Effector CD8-positive, alpha-beta T cell (primary cell): Measurements from ENCODE around the gene MAST2.

ENCODE experiments used
- DNase-seq: peaks from one replicate; lab custom pipeline; 2025; lab: John Stamatoyannopoulos, UW

Gene MAST2

DNA sequence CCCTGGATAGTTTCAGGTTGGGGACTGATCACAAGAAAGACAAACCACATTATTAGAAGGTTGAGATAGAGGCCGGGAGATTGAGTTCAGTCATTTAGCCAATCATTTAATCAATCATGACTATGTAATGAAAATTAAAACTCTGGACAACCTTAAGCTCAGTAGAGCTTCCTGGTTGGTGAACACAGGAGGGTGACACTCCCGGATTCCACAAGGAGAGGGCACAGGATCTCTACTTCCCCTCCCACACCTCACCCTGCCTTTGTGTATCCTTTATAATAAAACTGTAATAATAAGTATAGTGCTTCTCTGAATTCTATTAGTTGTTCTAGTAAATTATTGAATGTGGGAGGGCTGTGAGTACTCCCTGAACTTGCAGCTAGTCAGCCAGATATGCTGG is 178.9 kb downstream of the MAST2 start:
- no peak for DNase-seq

DNA sequence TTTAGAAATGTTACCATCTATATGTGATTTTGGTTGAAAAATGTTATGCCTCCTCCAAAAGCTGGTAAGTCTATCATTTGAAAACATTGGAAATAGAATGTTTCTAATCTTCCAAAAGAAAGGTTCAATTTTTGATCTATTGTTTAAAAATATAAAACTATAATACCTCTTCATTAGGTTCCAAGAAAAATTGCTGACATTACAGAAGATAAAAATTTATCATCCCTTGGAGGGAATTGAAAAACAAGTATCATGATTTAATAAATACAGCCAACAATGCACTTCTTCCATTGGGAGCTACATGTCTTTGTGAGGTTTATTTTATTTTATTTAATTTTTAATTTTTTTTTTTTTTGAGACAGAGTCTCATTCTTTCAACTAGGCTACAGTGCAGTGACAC is 180.6 kb downstream of the MAST2 start:
- no peak for DNase-seq

DNA sequence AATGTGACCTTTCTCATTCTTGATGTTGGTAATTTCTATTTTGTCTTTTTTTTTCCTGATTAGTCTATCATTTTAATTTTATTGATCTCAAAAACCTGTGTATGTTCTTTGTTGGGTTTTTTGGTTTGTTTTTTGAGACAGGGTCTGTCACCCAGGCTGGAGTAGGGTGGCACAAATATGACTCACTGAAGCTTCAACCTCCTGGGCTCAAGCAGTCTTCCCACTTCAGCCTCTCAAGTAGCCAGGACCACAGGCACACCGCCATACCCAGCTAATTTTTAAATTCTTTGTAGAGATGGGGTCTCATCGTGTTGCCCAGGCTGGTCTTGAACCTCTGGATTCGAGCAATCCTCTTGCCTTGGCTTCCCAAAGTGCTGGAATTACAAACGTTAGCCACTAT is 183.8 kb downstream of the MAST2 start:
- DNase-seq: no peak

DNA sequence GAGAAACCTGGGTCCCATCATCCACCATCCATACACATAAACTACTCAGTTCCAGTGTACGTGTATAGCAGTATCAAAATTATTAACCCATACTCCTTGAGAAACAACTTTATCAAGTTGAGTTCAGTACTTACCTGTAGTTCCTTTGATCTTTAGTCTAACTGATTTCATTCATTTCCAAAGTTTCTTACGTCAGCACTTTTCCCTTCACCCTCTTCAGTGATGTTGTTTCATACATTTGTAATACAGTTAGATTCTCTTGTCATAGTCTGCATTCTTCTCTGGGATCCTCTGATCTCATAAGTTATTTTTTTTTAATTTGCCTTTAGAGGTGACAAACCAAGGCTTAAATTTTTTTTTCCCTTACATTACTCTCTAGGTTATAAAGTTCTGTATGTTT is 185.8 kb downstream of the MAST2 start:
- no peak for DNase-seq

DNA sequence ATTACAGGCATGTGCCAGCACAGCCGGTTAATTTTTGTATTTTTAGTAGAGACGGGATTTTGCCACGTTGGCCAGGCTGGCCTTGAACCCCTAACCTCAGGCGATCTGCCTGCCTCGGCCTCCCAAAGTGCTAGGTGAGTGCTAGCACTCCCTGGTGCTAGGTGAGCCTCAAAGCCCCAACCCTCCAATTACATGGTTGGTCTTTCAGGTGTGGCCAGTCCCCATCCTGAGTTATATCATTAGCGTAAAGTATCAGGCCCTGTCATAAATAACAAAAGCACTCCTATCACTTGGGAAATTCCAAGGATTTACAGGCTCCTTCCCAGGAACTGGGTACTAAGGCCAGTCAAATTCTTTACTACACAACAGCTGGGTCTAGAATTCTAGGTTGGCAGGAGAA is 191.0 kb downstream of the MAST2 start:
- DNase-seq: no peak

DNA sequence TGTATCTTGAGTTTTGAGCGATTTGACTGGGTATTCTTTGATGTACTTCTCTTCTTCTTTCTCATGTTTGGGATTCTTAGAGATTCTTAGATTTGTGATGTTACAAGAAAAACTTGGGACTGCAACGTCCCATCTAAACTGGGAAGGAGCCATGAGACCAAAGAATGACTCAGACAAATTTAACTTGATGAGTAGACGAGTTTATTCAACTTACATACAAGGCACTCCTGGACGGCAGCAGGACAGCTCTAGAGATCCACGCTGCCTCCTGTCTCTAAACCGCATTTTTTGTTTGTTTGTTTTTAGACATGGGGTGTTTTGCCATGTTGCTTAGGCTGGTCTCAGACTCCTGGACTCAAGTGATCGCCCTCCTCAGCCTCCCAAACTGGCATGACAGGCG is 191.9 kb downstream of the MAST2 start:
- DNase-seq: no peak

DNA sequence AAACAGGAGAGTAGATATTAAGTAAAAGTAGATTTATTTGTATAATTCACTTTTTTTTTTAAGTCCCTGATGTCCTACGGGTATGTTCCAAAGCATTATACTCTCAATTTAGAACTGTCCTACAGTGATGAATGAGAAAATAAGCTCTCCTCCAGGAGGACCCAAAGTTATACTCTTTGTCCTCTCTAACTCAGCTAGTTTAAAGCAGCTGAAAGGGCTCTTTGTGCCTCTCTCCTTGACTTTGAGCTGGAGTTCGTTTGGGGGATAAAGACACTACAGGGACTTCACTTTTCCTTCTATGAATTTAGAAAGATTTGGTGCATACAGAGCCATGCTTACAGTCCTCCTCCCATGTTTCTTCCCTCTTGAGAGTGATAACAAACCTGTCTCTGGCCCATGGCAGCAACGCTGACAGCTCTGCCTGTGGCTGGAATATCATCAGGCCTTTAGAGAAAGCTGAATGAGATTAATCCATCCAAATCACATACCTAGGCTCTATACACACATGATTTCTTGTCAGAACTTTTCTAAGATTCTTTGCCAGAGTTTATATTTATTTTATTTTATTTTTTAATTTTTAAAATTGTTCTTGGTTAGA is 194.7 kb downstream of the MAST2 start:
- DNase-seq: no peak

DNA sequence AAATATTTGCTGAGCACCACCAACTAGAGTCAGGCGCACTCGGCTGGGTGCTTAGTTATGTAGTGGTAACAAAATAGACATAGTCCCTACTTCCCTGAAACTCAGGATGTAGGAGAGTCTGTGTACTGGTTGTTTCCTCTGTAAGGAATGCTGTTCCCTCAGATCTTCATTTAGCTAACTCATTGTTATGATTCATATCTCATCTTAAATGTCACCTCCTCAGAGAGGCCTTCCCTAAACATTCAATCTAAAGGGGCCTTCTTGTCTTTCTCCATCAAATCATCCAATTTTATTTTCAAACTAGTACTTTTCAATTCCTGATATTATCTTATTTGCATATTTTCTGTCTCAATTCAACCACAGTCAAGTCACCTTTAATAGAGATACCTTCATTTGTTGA is 196.1 kb downstream of the MAST2 start:
- no peak for DNase-seq

DNA sequence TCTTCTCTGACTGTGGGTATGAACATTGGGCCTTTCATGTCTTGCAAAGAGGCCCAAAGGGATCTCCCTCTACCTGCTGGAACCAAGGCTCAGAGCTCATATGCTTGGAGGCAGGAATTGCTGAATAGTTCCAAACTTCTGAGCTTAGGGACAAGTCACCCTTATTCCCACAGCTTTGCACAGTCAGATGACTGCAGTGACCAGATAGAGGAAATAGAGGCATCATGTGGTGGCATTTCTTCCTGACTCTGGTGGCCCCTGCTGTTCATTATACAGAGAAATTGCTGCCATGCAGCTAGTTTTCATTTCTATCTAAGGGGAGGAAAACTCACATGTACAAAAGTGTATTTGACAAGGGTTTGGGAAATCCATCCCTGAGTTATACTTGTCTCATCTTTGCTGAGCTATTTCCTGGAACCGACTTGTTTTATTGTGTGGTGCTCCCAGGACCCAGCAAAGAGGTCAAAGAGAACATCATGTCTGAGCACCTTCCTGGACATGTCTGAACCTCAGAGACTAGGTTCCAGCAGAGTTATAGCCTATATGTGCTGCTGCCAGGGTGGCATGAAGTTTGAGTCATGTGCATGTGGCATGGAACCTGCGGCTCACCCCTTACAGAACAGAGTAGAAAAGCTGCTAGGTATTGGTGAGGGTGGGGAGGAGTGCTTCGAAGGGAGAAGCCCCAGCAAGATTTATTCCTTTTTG is 197.8 kb downstream of the MAST2 start:
- DNase-seq: no peak

DNA sequence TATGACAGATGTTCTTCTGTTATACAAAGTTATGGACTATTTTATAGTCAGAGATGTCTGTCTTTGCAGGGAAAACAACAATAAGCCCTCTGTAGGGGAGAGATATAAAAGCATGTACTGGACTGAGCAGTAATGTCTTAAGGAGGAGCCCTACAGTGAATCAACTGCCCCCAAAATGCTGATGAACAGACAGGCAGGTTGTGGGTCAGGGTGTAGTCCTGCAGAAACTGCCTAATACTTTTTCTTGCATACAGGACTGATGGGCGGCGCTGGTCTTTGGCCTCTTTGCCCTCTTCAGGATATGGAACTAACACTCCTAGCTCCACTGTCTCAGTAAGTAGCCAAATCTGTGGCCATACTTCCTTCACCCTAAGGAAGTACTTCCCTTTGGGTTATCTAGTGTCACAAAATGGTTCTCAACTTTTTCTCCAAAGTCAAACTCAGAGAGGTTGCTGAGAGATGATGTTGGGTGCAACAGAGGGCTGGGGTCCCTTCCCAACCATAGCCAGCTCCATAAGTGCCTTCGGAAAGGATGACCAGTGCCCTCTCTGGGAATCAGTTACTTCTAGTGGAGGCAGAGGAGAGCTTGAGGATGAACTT is 199.2 kb downstream of the MAST2 start:
- DNase-seq: no peak

DNA sequence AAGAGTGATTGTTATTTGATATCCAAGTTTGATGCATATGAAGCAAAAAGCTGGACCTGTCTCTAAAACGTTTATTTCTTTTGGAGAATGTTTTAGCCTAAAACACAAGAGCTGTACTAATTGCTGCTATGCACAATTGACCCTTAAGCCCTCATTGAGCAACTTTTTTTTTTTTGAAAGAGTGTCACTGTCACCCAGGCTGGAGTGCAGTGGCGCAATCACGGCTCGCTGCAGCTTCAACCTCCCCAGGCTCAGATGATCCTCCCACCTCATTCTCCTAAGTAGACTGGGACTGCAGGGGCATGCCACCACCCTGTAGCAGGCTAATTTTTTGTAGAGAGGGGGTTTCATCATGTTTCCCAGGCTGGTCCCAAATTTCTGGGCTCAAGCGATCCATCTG is 199.9 kb downstream of the MAST2 start:
- DNase-seq: no peak

DNA sequence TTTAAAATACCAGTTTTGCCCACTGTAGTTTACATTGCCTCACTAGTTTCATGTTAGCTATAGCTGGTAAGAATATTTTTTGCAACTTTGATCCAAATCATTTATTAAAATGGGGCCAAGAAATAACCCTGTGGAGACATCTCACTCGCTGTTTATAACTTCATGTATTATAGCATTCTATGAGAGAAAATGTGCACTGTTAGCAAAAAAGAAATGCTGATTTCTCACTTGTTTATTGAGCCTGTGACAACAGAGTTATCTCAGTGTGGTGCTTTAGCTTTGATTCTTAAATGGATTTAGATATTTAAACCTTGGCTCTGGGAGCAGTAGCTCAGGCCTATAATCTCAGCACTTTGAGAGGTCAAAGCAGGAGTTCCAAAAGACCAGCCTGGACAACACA is 201.1 kb downstream of the MAST2 start:
- no peak for DNase-seq

DNA sequence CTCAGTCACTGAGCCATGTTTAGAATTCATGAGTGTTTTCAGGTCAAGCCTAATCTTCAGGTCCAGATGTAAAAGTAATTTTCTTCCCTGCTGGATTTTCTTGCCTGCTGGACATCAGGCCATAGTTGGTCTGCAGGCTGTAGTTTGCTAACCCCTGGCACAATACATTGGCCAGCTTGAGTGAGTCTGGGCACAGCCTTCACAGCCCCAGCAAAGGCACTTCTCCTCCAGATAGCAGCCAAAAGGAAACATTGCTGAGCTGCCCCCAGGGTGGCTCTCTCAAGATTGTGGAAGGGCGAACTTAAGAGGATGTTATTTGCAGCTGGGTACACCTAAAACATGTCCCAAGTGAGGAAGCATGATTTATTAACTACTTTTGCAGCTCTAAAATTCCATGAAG is 202.2 kb downstream of the MAST2 start:
- no peak for DNase-seq

DNA sequence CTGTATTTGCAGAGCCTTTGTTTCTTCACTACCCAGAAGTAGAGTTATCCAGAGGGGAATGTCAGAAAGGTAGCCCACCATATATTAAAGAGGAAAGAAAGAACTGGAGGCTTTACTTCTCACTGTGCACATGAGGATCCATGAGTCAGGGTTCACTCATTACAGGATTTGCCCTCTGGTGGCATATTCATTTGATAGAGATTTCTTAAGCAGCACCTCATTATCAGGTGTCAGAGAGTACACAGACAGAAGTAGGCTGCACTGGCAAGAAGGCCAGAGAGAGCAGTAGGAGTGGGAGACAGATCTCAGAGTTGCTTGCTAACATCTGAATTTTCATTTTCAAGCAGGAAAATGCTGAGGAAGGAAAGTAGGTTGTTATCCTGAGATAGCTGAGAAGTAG is 205.2 kb downstream of the MAST2 start:
- no peak for DNase-seq

DNA sequence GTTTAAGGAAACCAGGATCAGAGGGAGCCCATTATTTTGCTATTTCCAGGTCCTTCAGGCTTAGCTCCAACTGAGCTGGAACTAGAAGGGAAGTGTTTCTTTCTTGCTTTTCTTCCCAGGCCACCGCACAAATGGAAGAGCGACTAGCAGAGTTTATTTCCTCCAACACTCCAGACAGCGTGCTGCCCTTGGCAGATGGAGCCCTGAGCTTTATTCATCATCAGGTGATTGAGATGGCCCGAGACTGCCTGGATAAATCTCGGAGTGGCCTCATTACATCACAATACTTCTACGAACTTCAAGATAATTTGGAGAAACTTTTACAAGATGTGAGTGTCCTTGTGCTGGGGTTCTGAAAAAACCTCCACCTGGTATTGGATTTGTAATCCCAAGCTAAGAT is 207.2 kb downstream of the MAST2 start:
- DNase-seq: no peak

DNA sequence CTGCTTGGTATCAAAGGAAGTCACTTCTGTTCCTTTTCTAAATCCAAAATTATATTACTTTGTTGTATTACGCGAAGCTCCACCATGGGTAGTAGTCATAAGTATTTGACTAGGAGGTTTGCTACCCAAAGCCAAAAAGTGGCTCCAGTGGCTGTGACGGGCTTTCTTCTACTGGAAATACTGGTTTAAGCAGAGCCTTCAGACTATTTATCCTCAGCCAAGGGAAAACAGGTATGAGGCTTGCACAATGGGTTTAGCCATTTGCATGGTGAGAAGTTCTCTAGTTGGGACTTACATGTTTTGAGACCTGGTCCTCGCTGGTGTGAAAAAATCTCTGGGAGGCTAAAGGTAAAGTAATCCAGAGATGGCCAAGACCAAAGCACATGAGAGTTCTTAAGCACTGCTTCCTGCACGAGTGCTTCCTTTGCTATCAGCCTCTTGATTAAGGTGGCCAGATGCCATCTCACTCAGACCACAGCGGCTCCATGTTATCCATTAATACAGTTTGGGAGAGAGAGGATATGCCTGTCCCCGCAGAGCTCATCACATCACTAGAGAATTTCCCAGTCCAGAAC is 207.8 kb downstream of the MAST2 start:
- DNase-seq: no peak

DNA sequence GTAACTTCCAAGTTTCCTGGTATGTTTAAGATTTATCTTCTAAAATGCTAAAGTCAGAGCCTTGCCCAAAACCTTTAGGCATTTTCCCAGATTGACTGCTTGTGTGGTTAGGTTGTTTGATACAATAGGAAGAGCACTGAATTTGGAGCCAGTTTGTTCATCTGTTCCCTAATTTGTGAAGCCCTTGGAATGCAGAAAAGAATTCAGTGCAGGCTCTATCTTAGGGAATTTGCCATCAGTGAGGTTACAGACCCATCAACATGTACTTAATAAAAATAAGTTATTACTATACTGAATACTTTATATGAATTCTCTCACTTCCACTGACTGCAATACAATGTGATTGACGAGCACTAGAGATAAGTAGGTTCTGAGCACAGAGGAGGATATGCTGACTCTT is 208.8 kb downstream of the MAST2 start:
- no peak for DNase-seq

DNA sequence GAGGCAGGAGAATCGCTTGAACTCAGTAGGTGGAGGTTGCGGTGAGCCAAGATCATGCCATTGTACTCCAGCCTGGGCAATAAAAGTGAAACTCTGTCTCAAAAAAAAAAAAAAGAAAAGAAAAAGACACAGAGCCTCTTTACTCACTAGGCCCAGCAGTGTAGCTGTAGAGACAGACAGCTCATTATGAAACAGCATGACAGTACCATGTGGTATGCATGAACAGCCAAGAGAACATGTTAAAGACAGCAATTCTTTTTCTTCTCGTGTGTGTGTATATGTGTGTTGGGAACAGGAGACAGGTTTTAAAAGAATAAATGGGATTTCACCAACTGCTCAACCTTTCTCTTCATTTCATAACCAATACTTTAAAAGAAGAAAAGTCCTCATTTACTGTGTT is 210.2 kb downstream of the MAST2 start:
- DNase-seq: no peak

DNA sequence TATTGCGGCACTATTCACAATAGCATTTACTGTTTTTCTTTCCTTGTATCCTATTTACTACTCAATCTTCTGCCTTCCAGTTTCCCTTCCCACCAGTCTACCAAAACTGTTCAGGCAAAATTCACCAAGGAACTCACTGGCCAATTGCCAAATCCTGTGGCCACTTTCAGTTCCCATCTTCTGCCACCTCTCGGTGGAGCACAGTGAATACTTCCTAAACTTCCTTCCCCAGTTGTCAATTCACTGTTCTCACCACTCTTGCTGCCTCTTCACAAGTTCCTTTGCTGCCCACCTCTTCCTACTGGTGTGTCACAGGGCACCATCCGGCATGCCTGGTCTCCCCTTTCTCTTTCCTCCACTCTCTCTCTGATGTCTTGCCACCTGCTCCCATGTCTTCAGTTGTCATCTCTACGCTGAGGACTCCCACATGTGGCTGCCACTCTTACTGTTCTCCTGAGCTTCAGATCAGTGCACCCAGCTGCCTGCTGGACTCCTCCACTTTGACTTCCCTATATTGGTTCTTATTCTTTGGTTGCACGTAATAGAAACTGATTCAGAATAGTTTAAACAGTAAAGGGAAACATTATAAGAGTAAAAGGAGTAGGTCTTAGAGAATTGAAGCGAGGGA is 214.6 kb downstream of the MAST2 start:
- DNase-seq: no peak

DNA sequence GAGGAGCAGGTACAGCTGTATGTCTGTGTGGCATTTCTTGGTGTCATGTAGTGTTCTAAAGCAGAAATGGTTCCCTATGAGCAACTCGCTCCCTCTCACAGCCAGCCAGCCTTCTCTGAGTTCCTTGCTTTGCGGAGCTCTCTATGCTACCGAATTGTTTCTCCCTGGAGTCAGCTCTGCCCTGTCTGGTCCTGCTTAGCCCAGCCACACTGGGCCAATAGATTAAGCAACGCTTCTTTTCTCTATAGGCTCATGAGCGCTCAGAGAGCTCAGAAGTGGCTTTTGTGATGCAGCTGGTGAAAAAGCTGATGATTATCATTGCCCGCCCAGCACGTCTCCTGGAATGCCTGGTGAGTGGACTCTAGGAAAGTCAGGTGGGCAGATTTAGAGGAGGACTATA is 215.9 kb downstream of the MAST2 start:
- no peak for DNase-seq

DNA sequence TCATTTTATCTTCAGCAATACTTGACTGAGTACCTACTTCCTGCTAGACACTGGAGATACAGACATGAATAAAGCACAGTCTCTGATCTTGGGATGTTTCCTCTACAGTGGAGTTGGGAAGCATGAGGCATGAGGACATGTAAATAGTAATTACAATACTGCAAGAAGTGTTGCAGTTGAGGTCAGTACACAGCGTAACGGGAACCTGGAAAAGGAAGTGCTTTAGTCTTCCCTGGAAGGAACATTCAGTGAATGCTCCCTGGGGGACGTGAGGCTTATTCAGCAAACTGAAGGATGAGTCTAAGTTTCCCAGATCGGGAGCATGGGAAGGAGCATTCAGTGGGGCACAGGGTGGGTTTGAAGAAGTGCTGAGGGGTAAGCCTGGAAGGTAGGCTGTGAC is 216.6 kb downstream of the MAST2 start:
- DNase-seq: no peak

DNA sequence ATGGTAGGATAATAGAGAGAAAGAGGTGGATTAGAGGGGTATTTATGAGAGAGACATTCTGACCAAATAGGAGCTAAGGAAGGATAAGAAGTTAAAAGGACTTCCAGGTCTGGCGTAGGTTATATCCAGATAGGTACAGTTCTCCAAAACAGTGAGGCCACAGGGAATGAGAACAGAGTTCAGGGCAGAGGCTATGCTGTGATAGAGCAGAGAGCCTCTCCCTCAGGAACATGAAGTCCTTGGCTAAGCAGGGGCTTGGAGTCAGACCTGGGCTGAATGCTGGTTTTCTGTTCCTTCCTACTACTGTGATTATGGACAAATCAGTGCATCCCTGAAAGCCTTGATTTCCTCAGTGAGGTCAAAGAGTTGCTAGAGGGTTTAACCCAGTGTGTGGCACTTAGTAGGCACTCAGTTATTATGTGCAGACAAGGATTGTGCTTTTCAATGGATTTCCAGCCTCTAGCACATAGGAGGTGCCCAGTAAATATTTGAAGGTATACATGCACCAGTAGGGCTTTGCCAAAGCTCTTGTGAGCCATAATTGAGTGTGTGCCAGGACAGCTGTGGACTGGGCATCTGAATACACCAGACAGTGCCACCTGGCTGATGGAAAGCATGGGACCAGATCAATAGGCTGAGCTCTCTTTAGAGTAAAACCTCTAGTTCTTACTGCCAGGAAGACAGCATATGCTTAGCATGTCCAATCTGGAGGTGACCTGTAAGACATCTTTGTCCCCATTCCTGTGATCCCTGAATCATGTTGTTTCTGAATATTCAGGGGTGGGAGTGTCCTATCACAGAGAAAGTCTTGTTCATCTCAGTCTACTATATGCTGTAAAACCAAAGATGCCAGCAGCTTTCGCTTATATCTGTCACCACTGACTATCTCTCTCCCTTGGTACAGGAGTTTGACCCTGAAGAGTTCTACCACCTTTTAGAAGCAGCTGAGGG is 217.9 kb downstream of the MAST2 start:
- no peak for DNase-seq
